GM19372 (cell line): ENCODE measurements around the gene SLC37A1.

Experiments
- ATAC-seq: cut with Tn5 transposase; IDR thresholded peaks from one replicate; pipeline ENCODE4 v1.9.1; 2021; ENCODE audit warnings: mild to moderate bottlenecking, low read depth, moderate library complexity; ENCODE audit not compliant: unreplicated experiment

SLC37A1 gene

GRCh38 chr21:42585881-42586280, 72.2 kb downstream of the SLC37A1 start:
- ATAC-seq: no peak

GRCh38 chr21:42586406-42586805, 72.8 kb downstream of the SLC37A1 start:
- ATAC-seq: no peak

GRCh38 chr21:42587036-42587435, 73.4 kb downstream of the SLC37A1 start:
- no peak for ATAC-seq

GRCh38 chr21:42590431-42591131, 76.9 kb downstream of the SLC37A1 start:
- no peak for ATAC-seq

GRCh38 chr21:42591170-42591869, 77.7 kb downstream of the SLC37A1 start:
- ATAC-seq: no peak

- ATAC-seq: no peak
Observed at GRCh38 chr21:42592156-42592820, 78.6 kb downstream of the SLC37A1 start.

GRCh38 chr21:42593007-42593814, 79.6 kb downstream of the SLC37A1 start:
- no peak for ATAC-seq

GRCh38 chr21:42594616-42595282, 81.1 kb downstream of the SLC37A1 start:
- ATAC-seq: no peak

GRCh38 chr21:42595283-42596187, 81.9 kb downstream of the SLC37A1 start:
- no peak for ATAC-seq

- ATAC-seq: no peak
Observed at GRCh38 chr21:42596657-42597056, 83.0 kb downstream of the SLC37A1 start.

GRCh38 chr21:42597487-42598158, 84.0 kb downstream of the SLC37A1 start:
- no peak for ATAC-seq

GRCh38 chr21:42598159-42598735, 84.6 kb downstream of the SLC37A1 start:
- ATAC-seq: no peak

- no peak for ATAC-seq
Observed at GRCh38 chr21:42599486-42599885, 85.8 kb downstream of the SLC37A1 start.

GRCh38 chr21:42599962-42600361, 86.3 kb downstream of the SLC37A1 start:
- no peak for ATAC-seq

- no peak for ATAC-seq
Observed at GRCh38 chr21:42601656-42602055, 88.0 kb downstream of the SLC37A1 start.

GRCh38 chr21:42607102-42607501, 93.5 kb downstream of the SLC37A1 start:
- ATAC-seq: no peak

GRCh38 chr21:42607525-42608102, 94.0 kb downstream of the SLC37A1 start:
- no peak for ATAC-seq

- ATAC-seq: no peak
Observed at GRCh38 chr21:42608446-42608845, 94.8 kb downstream of the SLC37A1 start.
